GM21825 (cell line): Measurements from ENCODE around the gene CYP27C1.
"Not testable (repeated sequence)": the region's sequence is repeated elsewhere in the genome, so short reads cannot be mapped to it uniquely, and the experiment has no call there.

ENCODE experiments used
- ATAC-seq: cut with Tn5 transposase; IDR thresholded peaks from one replicate; pipeline ENCODE4 v1.9.1; 2021; ENCODE audit warnings: mild to moderate bottlenecking, moderate library complexity; ENCODE audit not compliant: unreplicated experiment

CYP27C1 gene

DNA sequence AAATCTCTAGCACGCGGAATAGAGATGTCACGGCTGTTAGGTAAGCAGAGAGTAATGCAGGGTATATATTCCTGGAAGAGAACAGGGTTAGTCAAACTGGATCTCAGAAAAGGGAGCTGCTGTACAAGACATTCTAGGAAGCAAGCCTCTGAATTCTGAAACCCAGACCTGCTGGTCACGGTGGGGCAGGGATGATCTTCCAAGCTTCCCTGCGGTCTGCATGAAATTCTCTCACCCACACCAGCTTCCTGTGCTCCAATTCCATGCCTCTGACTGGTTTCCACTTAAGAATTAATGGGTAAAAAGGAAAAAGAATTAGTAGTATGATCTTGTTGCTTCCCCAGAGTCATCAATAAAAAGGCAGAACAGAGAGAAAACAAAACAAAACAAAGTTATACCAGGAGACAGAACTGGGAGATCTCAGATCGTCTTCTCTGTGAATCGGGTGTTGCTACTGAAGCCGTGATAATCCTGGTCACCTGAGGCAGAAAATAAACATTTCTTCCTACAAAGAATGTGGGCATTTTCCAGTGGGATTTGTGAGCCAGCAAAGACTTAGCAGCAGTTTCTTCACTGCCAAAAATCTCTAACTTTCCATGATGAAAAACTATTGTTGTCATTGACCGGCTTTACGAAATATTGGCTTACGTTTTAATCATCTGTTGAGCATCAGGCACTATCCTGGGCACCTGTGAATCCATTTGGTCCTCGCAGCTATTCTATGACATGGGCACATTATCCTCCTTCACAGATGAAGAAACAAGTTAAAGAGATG, 5.3 kb upstream of the CYP27C1 start:
- no peak for ATAC-seq

DNA sequence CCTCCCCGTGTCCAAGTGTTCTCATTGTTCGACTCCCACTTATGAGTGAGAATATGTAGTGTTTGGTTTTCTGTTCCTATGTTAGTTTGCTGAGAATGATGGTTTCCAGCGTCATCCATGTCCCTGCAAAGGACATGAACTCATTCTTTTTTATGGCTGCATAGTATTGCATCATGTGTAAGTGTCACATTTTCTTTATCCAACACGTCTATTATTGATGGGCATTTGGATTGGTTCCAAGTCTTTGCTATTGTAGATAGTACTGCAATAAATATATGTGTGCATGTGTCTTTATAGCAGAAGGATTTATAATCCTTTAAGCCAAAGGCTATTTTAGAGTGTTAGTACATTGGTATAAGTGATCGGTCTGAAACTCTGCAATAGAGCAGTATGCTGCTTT, 4.0 kb upstream of the CYP27C1 start:
- ATAC-seq: not testable (repeated sequence)

DNA sequence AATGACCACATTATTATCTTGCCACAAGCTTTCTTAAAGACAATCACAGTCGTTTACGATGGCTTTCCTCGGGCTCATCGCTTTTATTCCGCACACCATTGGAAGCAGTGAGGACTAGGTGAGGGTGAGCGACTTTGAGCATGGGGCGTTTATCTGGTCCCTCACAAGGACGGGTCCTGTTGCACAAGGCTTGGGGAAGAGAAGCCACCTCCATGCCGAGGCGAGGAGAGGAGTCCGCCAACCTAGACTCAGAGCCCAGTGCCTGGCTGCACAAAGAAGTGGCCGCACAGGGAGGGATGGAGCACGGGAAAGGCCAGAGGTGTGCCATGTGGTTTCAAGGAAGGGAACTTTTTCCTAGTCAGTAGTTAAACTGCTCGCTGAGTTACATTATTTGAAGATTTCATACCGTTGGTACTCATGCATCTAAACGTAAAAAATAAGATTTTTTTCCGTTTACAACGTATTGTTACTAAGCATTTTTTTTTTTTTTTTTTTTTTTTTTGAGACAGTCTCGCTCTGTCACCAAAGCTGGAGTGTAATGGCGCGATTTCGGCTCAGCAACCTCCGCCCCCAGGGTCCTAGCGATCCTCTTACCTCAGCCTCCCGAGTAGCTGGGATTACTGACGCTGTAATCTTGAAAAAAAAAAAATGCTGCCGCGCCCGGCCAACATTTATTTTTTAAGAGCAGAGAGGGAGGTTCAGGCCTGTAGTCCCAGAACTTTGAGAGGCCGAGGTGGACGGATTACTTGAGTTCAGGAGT, 849 bp upstream of the CYP27C1 start:
- ATAC-seq: no peak

DNA sequence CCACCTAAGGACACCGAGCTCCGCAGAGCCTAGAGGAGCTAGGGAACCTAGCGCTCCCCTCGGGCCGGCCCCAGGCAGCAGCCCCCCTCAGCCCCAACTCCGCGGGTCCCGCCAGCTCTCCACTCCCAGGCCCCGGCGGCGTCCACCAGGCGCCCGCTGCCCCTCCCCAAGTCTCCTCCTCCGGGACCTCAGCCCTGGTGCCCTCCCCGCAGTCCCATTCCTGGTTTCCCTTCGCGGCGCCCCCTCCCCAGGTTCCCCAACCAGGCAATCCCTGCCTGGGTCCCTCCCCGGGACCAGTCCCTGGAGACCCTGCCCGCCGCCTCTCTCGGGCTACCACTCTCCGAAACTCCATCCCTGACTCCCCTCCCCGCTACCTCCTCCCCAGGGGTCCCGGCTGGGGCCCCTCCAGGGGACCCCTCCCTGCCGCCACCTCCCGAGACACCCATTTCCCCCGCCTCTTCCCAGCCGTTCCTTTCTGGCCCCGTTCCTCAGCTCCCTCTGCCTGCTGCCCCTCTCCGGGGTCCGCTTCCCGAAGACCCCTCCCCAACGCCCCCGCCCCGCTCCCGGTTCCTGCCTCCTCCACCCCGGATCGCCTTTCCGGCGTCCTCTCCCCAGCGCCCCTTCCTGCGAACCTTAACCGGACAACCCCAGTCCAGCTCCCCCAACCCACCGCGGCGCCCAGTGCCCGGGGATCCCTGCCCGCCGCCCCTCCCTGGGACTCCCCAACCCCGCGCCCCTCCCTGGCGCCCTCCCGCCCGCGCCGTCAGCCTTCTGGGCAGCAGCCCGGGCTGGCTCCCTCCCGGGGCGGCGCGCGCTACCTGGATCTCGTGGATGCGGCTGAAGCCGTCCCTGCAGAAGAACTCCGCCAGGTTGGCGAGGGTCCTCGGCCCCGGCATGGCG, 678 bp downstream of the CYP27C1 start:
- ATAC-seq: no peak

DNA sequence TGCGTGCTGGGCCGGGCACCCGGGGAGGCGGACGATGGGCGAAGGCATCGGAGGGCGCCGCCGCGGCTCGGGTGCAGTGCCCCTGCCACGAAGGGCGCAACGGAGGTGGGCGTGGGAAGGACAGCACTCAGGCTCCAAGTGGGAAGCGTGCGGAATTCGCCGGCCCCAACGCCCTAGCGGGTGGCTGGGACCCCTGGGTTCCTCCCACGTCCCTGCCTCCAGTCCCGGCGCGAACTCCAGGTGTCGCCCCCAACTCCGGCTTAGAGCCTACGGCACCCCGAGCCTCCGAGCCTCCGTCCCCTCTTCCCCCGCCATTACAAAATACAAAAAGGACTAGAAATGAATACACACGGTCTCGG, 1.3 kb downstream of the CYP27C1 start:
- ATAC-seq: no peak

DNA sequence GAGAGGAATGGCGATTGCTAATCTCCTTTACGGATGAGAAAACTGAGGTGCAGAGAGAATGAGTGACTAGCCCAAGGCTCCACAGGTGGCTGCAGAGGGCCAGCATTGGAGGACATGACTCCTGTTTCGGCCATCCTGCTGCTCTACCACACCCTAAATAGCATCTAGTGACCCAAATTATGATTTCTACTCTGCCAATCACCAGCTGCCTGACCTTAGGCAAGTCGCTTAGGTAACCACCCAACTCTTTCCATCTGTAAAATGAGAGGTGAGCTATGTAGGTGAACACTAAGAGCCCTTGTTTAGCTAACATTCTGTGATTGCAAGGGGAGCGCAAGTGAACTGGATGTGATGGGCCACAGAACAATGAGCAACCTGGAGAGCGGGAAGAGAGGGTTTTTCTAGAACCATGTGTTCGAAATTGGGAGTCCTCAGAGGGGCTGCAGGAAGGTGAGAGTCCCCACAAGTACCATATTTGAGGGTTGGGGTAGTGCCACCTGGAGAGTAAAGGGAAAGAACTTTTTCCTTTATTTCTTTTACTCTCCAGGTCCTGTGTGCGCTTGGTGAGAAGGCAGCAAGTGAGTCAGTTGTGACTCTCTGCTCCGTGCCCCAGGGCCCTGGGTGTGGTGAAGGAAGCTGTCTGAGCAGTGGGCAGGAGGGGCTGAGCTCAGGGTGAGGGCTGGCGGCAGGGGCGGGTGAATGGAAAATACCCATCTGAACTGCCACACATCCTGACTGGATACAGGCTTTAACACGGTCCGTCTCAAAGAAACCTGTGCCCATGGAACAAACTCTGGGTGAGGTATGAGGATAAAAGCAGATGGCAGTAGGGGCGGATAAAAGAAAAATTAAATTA, 2.4 kb downstream of the CYP27C1 start:
- ATAC-seq: no peak

DNA sequence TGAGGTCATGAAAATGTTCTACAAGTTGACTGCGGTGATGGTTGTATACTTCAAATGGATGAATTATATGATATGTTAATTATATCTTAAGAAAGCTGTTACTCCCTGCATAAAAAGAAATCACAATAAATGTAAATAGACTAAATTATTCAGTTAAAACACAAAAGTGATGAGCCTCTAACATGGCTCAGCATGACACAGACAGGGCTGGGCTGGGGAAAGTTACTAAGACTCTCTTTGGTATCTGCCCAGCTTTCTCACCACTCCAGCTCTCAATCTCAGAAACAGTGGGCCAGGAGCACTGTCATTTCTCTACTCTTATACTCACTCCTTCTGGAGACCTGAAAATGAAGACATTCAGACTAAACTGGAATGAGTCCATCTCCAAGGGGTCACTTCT, 3.5 kb downstream of the CYP27C1 start:
- ATAC-seq: no peak

DNA sequence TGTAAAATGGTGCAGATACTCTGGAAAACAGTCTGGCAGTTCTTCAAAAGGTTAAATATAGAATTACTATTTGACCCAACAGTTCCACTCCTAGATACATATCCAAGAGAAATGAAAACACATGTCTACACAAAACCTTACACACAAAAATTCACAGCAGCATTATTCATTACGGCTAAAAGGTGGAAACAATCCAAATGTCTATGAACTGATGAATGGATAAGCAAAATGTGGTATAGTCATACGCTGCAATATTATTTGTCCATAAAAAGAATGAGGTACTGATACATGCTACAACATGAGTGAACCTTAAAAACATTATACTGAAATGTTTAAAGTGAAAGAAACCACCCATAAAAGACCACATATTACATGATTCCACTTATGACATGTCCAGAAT, 4.0 kb downstream of the CYP27C1 start:
- ATAC-seq: no peak

DNA sequence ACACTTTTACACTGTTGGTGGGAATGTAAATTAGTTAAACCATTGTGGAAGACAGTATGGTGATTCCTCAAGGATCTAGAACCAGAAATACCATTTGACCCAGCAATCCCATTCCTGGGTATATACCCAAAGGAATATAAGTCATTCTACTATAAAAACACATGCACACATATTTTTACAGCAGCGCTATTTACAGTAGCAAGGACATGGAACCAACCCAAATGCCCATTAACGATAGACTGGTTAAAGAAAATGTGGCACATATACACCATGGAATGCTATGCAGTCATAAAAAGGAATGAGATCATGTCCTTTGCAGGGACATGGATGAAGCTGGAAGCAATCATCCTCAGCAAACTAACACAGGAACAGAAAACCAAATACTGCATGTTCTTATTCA, 5.9 kb downstream of the CYP27C1 start:
- ATAC-seq: not testable (repeated sequence)

DNA sequence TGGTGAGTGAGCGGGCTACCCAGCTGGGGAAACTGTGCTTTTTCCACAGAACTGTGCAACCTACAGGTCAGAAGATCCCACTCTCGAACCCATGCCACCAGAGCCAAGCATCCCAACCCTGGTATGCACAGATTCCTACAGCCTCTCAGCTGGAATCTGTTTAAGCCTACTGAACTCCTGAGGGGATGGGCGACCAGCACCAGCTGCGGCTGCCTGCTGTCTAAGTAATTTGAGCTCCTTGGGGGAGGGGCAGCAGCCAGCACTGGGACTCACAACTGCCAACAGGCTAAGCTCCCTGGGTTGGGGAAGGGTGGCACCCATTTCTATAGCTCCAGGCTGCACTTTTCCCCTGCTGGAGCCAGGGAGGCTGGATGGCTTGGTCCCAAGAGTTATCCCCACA, 11.8 kb downstream of the CYP27C1 start:
- no peak for ATAC-seq

DNA sequence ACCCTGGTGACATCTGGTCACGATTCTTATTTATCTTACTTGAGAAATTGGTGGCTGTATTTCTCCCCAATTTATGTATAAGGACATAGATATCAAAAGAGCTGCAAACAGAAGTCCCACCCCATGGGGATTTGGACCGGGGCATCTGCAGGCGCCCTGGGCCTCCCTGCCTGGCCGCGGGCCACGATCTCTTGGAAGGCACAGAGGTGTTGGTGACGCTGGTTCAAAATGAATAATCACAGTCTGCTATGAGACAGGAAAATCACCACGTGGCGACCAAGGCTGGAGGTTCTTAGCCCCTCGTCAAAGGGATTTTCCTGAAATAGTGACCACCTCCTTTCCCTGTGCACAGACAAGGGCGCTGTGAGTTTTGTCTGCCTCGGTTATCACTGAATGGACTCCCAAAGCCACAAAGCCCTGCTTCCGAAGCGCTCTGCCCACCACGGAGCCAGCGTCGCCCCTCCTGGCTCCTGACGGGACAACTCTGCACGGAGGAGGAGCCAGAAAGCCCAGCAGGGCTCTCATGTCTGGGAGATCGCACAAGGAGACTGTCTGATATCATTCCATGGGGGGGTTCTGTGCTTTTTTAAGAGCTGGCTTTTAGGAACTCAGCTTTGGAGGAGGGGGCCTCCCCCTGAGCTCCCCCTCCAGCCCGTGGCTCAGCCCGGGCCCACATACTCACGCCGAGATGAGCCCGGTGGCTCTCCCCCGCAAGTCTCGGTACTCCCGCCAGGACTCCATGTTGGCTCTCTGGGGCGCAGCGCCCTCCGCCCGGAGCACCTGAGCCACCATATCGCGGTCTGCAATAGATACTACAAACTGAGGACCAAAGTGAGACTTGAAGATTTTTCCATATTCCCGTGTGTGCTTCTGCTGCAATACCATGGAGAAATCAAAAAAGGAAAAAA, 14.6 kb downstream of the CYP27C1 start:
- ATAC-seq: no peak

DNA sequence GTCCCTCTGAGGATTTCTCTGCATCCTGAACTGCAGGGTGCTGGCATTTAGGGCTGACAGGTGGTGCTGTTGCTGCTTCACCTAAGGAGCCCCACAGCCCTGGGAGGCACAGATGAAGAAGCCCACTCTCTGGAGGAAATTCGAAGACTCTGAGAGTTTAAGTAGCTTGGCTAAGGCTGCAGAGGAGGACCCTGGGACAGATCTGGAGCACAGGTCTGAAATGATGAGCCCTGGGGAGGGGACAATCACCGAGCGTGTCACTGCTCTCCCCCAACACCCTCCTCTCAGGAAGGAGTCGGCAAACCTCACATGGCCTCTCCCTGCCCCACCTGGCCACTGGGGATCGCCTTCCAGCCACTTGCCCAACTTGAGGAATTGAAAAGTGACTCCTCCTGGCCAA, 18.6 kb downstream of the CYP27C1 start:
- ATAC-seq: no peak

DNA sequence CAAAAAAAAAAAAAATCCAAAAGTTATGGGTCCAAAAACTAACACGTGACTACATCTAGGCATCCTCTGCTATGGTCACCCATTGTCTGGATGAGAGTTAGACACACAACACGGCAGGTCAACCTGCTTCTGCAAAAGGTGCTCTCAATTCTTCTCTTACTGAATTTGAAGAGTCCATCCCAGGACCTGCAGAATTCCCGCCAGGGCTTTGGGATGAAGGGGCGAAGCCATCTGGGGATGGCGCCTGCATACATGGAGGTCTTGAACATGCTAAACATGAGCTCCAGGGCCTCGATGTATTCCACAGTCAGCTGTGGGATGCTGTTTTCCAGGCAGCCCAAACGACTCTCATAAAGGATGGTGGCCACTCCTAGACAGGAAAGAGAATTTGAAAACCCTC, 19.1 kb downstream of the CYP27C1 start:
- no peak for ATAC-seq

DNA sequence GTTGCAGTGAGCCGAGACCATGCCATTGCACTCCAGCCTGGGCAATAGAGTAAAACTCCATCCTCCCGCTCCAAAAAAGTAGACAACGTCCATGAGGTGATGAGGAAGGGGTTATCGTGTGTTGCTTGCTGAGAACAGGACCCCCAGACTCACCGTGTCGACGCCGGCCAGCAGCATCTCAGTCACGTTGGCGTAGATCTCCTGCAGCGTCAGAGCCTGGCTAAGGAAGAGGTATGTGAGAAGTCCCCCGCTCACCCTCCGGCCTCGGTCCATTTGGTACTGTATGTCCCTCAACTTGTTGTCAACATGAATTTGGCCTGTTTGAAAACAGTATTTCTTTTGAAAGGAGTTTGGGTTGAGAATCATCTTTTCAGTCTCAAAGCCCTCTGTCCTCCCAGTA, 20.9 kb downstream of the CYP27C1 start:
- ATAC-seq: no peak

DNA sequence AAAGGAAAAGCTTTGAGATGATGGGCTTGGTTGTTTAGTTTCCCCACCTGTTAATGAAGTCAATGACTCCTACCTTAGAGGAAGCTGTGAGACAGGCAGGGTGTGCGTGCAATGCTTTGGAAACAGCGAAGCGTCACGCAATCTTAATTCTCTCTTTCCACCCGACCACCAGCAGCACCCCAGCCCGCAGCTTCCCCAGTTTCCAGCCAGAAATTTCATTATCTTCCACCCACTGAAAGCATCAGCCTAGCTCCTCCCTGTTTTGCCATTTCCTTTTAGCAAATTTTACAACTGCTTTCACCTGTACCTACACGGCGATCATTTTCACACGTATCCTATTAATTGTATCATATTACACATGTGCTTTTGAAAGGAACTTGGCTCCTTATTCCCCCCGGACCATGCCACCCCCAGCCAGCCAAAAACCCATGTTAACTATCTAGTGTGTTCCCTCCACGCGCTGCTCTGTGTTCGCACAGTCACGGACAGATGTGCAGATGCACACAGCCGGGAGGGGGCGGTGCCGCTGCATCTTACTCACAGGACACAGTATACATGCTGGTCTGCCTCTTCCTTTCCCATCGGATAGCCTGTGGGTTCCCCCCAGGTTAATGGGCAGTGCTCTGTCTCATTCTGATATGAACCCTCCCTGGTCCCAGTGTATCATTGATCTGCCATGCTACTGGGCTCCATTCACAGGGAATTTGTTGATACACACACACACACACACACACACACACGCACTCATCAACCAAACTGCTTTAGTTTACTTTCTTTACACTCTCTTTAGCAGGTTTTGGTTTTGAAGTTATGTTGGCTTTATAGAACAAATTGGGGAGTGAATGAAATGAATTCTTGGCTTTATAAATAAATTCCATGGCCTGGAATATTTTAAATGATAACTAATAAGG, 22.4 kb downstream of the CYP27C1 start:
- ATAC-seq: peak; percentile 57

DNA sequence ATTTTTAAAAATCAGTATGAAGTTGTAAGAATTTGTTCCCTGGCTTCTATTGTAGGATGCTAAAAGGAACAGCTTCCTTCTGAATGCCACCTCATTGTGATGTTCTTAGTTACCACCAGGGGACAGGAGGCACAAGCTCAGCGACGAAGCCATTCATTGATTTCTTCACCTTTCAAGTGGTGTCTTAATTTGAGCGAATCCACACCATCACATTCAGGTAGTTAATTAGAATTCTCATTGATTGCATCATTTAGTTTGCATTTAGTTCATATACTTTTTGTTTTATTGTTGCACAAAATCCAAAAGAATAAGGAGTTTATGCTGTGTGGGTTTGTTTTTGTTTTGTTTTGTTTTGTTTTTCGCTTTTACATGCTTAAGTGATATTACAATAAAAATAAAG, 23.1 kb downstream of the CYP27C1 start:
- no peak for ATAC-seq

DNA sequence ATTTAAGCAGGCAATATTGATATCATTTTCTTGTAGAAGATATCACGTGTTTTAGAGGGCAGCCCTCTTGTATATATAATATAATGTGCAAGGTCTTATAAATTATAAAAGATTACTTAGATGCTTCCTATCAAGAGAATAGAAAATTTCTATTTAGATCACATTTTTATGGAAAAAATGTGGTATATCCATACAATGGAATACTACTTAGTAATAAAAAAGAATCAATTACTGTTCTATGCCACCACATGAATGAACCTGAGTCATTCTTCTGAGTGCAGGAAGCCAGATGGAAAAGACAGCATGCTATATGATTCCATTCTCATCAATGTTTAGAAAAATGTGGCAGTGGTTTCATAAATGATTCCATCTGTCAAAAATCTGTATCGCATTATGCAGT, 23.6 kb downstream of the CYP27C1 start:
- no peak for ATAC-seq
